CD4-positive, alpha-beta T cell treated with Interleukin-12 subunit alpha and Interleukin-12 subunit beta, for 1 hour (primary cell): Measurements from ENCODE around the gene MUL1.

Experiments used
- DNase-seq: peaks from one replicate; pipeline ENCODE4 v3.0.0-alpha.2; 2020

MUL1 gene

DNA sequence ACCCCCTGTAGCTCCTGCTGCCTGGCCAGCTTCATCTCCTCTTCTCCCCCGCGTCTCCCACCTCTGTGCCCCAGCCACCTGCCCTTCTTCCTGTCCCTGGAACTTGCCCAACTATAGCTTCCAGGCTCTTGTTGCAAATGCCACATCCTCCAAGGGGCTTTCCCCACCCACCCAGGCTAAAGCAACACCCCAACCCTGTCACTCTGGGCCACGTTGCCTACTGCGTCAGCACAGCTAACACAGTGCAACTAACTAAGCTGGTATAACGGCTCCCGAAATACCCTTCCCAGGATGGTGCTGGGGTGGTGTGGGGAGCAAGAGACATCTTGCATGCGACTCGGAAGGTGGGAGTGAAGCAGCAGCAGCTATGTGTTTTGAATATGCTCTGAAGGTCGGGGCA is 41.7 kb downstream of the MUL1 start:
- no peak for DNase-seq

DNA sequence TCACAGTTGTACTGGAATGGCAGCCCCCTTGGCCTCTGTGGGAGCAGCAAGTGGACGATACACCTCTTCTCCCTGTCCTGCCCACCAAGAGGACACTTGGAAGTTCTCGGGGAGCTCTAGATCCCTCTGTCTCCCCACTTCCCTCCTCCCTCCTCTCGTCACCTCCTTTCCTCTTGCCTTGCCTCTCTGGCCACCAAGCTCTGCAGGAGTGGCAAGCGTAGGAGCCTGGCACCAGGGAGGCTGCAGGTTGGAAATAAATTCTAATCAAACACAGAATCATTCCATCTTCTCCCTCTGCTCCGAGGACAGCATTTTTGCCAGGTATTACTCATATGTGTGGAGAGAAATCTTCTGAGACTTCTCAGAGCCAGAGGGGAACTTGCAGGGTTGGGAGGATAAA is 42.8 kb downstream of the MUL1 start:
- DNase-seq = no peak

GRCh38 chr1:20463502-20463901 is 44.4 kb downstream of the MUL1 start:
- no peak for DNase-seq

DNA sequence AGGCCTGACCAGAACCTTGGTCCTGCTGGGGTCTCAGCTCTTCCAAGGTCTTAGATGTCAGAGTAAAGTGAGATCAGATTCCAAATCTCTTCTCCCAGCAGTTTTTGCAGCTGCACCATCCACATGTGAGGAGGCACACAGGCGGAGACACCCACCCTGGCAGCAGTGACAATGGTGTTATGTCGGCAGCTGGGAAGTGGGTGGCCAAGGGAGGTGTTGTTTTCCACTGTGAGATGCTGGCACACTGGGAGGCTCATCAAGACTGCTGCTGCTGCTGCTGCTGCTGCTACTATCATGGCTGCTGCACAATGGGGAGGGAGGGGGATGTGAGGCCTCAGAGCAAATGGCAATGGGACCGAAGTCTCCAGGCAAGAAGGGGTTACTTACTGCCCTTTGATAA is 45.6 kb downstream of the MUL1 start:
- no peak for DNase-seq

DNA sequence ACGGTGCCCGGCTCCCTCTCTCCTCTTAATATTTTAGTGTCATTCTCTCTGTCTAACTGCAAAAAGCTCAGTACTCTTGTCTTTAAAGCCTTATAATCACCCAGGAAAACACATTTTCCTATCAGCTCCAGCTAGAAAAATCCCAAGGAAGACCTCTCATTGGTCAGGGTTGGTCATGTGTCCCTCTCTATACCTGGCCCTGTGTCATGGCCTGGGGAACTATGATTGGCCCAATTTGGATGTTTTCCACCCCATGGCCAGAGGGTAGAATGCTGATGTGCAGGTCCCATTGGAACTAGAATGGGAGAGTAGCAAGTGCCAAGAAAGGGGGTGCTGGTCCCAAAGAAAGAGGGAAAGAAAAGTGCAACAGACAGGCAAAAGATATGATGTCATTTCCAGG is 49.2 kb downstream of the MUL1 start:
- DNase-seq = no peak

- DNase-seq = no peak
These were observed 53.9 kb downstream of the MUL1 start for GRCh38 chr1:20454004-20454403.

GRCh38 chr1:20449735-20450311 is 58.1 kb downstream of the MUL1 start:
- DNase-seq = no peak
